Endothelial cell of umbilical vein (primary cell): Measurements from ENCODE around the gene RNF4. TPM values are rescaled to one million over a fixed set of nuclear protein-coding genes. Genes with fewer than 3 reads are reported as not detected.
"Not testable (repeated sequence)": the region's sequence is repeated elsewhere in the genome, so short reads cannot be mapped to it uniquely, and the experiment has no call there.

Experiments
- BruUV-seq: library from RNA; stranded (reverse); fragments of 400-500 nt; replicated peaks from 2 replicates; lab custom pipeline; 2021; lab: Mats Ljungman, UMichigan
- CTCF ChIA-PET: fragments of 300-600, 350-600 bp; sonication (Branson Sonifier 250); formaldehyde crosslinking; loops from one replicate; lab custom pipeline; 2021; ENCODE audit warnings: antibody characterized with exemption, inconsistent platforms; lab: Charles Lee
- POLR2A ChIA-PET: fragments of 300-600, 350-600 bp; sonication (Branson Sonifier 250); formaldehyde crosslinking; loops from one replicate; lab custom pipeline; 2021; ENCODE audit warnings: antibody characterized with exemption, inconsistent platforms; lab: Charles Lee
- DNase-seq: peaks from one replicate; pipeline ENCODE4 v3.0.0-alpha.2; 2011; ENCODE audit warnings: low read depth, low spot score
- FAIRE-seq: peaks from 2 replicates; lab custom pipeline; 2011; peaks lifted over from hg19 to GRCh38; lab: Jason Lieb, UNC
- H2AFZ ChIP-seq: 2 replicates; pipeline ENCODE4 v1.6.0; 2012; ENCODE audit warnings: low read depth, low read length, control low read depth, inconsistent platforms
- H3K27ac ChIP-seq: 2 replicates; pipeline ENCODE4 v1.5.1; 2011; ENCODE audit warnings: low read depth, mild to moderate bottlenecking, control low read depth, low read length, moderate library complexity; ENCODE audit not compliant: insufficient read depth
- H3K27me3 ChIP-seq, 2 experiments: 2 replicates each; pipeline versions ENCODE4 v1.6.0 to v1.6.1; 2011; ENCODE audit warnings: low read length in 2 of 2, mixed read lengths in 1 of 2; ENCODE audit not compliant: control insufficient read depth in 2 of 2, insufficient read depth in 2 of 2
- H3K36me3 ChIP-seq, 2 experiments: 2 replicates in 1 of 2; 3 replicates in 1 of 2; pipeline ENCODE4 v1.5.1; 2011; ENCODE audit warnings: low read length in 2 of 2, mild to moderate bottlenecking in 1 of 2, moderate library complexity in 1 of 2; ENCODE audit not compliant: control insufficient read depth in 2 of 2, insufficient read depth in 2 of 2; ENCODE audit errors: extremely low read depth in 1 of 2
- H3K4me1 ChIP-seq: 3 replicates; pipeline ENCODE4 v1.5.1; 2011; ENCODE audit warnings: mild to moderate bottlenecking, low read length; ENCODE audit not compliant: control insufficient read depth, insufficient read depth; ENCODE audit errors: extremely low read depth
- H3K4me2 ChIP-seq: 2 replicates; pipeline ENCODE4 v1.6.1; 2011; ENCODE audit warnings: low read length, control low read depth, mixed read lengths; ENCODE audit not compliant: insufficient read depth
- H3K4me3 ChIP-seq, 3 experiments: fragments of 200-600 bp in 1 of 3; sonication (generic), shearing (Covaris generic) in 1 of 3; replicated peaks in 1 of 3; 2 replicates each; pipeline ENCODE4 v1.5.1; 2011 to 2016; ENCODE audit warnings: control low read depth in 3 of 3, low read length in 3 of 3, mild to moderate bottlenecking in 2 of 3, inconsistent platforms in 1 of 3, low read depth in 1 of 3, moderate library complexity in 1 of 3; ENCODE audit not compliant: insufficient read depth in 1 of 3
- H3K79me2 ChIP-seq: 2 replicates; pipeline ENCODE4 v1.6.0; 2012; ENCODE audit warnings: low read length, inconsistent platforms; ENCODE audit not compliant: control insufficient read depth, insufficient read depth
- H3K9ac ChIP-seq: replicated peaks from 2 replicates; pipeline ENCODE3; 2011; ENCODE audit warnings: low read length, control low read depth; ENCODE audit not compliant: insufficient read depth; ENCODE audit errors: extremely low read depth
- H3K9me1 ChIP-seq: replicated peaks from 3 replicates; pipeline ENCODE4 v1.6.0; 2011; ENCODE audit warnings: mild to moderate bottlenecking, low read length; ENCODE audit not compliant: control insufficient read depth, insufficient read depth; ENCODE audit errors: extremely low read depth
- H3K9me3 ChIP-seq: replicated peaks from 2 replicates; pipeline ENCODE4 v1.5.1; 2012; ENCODE audit warnings: low read length, inconsistent platforms; ENCODE audit not compliant: control insufficient read depth, insufficient read depth
- H4K20me1 ChIP-seq: replicated peaks from 2 replicates; pipeline ENCODE3; 2011; ENCODE audit warnings: mild to moderate bottlenecking, low read length; ENCODE audit not compliant: control insufficient read depth, insufficient read depth; ENCODE audit errors: extremely low read depth
- CTCF ChIP-seq, 2 donors: IDR thresholded peaks; 1 replicate in 1 of 2; 2 replicates in 1 of 2; pipeline ENCODE4 v1.5.1; 2011; ENCODE audit warnings: low read length in 2 of 2, mild to moderate bottlenecking in 2 of 2, moderate library complexity in 2 of 2, control low read depth in 1 of 2, inconsistent platforms in 1 of 2, low read depth in 1 of 2; ENCODE audit not compliant: insufficient read depth in 1 of 2; ENCODE audit errors: extremely low read depth in 1 of 2
- EZH2 ChIP-seq: IDR thresholded peaks from 2 replicates; pipeline ENCODE4 v1.6.1; 2012; ENCODE audit warnings: borderline replicate concordance, low read depth, mild to moderate bottlenecking, moderate library complexity, low read length, inconsistent platforms; ENCODE audit not compliant: severe bottlenecking
- FOS ChIP-seq: IDR thresholded peaks from 2 replicates; pipeline ENCODE4 v1.6.1; 2011; ENCODE audit warnings: mild to moderate bottlenecking, low read length, moderate library complexity, borderline replicate concordance; ENCODE audit not compliant: insufficient read depth
- GATA2 ChIP-seq: IDR thresholded peaks from 2 replicates; pipeline ENCODE4 v1.7.0; 2011; ENCODE audit warnings: low read depth, mild to moderate bottlenecking, moderate library complexity, mixed read lengths, low read length; ENCODE audit not compliant: insufficient read length, insufficient read depth
- JUN ChIP-seq: IDR thresholded peaks from 2 replicates; pipeline ENCODE4 v1.6.1; 2011; ENCODE audit warnings: borderline replicate concordance, low read depth; ENCODE audit not compliant: insufficient read length, insufficient read depth
- MYC ChIP-seq: IDR thresholded peaks from one replicate; pipeline ENCODE4 v1.6.1; 2011; ENCODE audit warnings: mild to moderate bottlenecking, low read depth, low read length
- POLR2A ChIP-seq: IDR thresholded peaks from 2 replicates; pipeline ENCODE4 v1.6.1; 2012; ENCODE audit warnings: low read depth, mild to moderate bottlenecking, control low read depth, low read length
- POLR2AphosphoS5 ChIP-seq: IDR thresholded peaks from 2 replicates; pipeline ENCODE4 v1.6.1; 2012; ENCODE audit warnings: low read depth, mild to moderate bottlenecking, control low read depth, low read length, moderate library complexity; ENCODE audit not compliant: insufficient read depth
- dilution Hi-C: fragments of 300-500 bp; cut with MboI; formaldehyde crosslinking; loops from one replicate; pipeline ENCODE4 v1.15.0; 2019; ENCODE audit warnings: low sequenced_read_pairs; ENCODE audit not compliant: extremely low pct_ligation_motif_present
- intact Hi-C: fragments of 100-400 bp; cut with micrococcal nuclease; formaldehyde crosslinking; loops from one replicate; pipeline ENCODE4 v1.10.0; 2022
- polyA plus RNA-seq, 4 experiments: library from polyadenylated mRNA; depleted of rRNA in 3 of 4; stranded (reverse) in 3 of 4; unstranded in 1 of 4; fragments of >200 nt; gene quantifications; 2 replicates each; pipeline versions ENCODE4 v1.2.1 to v1.2.3, GENCODE V29; 2011 to 2012; ENCODE audit warnings: missing spikeins in 1 of 4
- total RNA-seq: library from RNA; stranded (reverse); gene quantifications from 2 replicates; pipeline ENCODE4 v1.2.3, GENCODE V29; 2021
- TF ChIP-seq, protein P1 (sequence below): IDR thresholded peaks from 2 replicates; pipeline ENCODE4 v1.6.1; 2011; ENCODE audit not compliant: insufficient read depth, insufficient read length

RNF4 gene
- total and polyA plus RNA-seq, 2 donors (not counting 3 experiments of a cell fraction or from before 2014, with no cell fraction given) = 64.3 to 71.4 TPM

DNA sequence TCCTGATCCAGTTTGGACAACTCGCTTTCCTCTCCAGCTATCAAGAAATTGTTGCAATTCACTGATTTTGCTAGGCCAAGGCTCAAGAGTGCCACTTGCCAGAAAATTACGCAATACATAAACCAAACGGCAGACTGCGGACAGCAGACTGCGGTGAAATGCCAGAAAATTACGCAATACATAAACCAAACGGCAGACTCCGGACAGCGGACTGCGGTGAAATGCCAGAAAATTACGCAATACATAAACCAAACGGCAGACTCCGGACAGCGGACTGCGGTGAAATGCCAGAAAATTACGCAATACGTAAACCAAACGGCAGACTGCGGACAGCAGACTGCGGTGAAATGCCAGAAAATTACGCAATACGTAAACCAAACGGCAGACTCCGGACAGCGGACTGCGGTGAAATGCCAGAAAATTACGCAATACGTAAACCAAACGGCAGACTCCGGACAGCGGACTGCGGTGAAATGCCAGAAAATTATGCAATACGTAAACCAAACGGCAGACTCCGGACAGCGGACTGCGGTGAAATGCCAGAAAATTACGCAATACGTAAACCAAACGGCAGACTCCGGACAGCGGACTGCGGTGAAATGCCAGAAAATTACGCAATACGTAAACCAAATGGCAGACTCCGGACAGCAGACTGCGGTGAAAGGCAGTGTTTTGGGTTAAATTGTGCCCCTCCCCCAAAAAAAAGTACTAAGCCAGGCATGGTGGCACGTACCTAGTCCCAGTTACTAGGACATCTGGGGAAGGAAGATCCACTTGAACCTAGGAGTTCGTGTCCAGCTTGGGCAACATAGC lies 38.8 kb upstream of the RNF4 start:
- H3K79me2 ChIP-seq, DNase-seq, H3K4me1 ChIP-seq, H3K4me2 ChIP-seq, H3K36me3 ChIP-seq, H4K20me1 ChIP-seq, H3K4me3 ChIP-seq, H3K27me3 ChIP-seq, dilution Hi-C loops, H3K9ac ChIP-seq, BruUV-seq, H3K9me1 ChIP-seq, intact Hi-C loops, POLR2A ChIA-PET, H3K9me3 ChIP-seq, CTCF ChIA-PET, H3K27ac ChIP-seq, H2AFZ ChIP-seq, FAIRE-seq: not testable (repeated sequence)

GRCh38 chr4:2432004-2432403 lies 36.9 kb upstream of the RNF4 start:
- no peaks in the 10 kb centered on the region for H3K79me2 ChIP-seq
- H4K20me1 ChIP-seq = no peaks in the 10 kb centered on the region
- no peaks in the 10 kb centered on the region for H3K9me3 ChIP-seq
- no peak overlapping the region for H3K9ac ChIP-seq
- dilution Hi-C loops = no loop called here
- no peak overlapping the region for H3K4me2 ChIP-seq
- DNase-seq = no peak
- ChIA-PET POLR2A (no interaction called here), CTCF (interaction anchor here (1.0 to 1.1 kb wide), 2 partner anchors 9 to 212 kb away, joined by 3 to 4 read pairs; no protein-coding TSS in a partner anchor)
- H3K27ac ChIP-seq = no peak overlapping the region
- no TSS peak for BruUV-seq
- no peaks in the 10 kb centered on the region for H3K27me3 ChIP-seq
- no peak for TF ChIP-seq EZH2
- no peak for TF ChIP-seq CTCF (IDR thresholded peaks at IDR 0.05; ENCODE audit: extremely low read depth in 1 of 2, insufficient read depth in 1 of 2, low read depth in 1 of 2, low read length in 2 of 2)
- TF ChIP-seq FOS = no peak
- TF ChIP-seq, protein P1, sequence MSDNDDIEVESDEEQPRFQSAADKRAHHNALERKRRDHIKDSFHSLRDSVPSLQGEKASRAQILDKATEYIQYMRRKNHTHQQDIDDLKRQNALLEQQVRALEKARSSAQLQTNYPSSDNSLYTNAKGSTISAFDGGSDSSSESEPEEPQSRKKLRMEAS = no peak
- no peak for TF ChIP-seq POLR2A
- no peak for TF ChIP-seq GATA2
- no peak for TF ChIP-seq JUN
- no peak for TF ChIP-seq POLR2AphosphoS5
- TF ChIP-seq MYC = no peak
- H3K36me3 ChIP-seq = no peaks in the 10 kb centered on the region
- FAIRE-seq = no peak
- H3K4me1 ChIP-seq = no peaks in the 10 kb centered on the region
- no peaks in the 10 kb centered on the region for H3K9me1 ChIP-seq
- no peak overlapping the region for H3K4me3 ChIP-seq
- intact Hi-C loops = no loop called here
- no peak overlapping the region for H2AFZ ChIP-seq
